ENCODE results near the gene TXN. TPM values are rescaled to one million over a fixed set of nuclear protein-coding genes. Genes with fewer than 3 reads are reported as not detected.

Gene TXN
- 215 and 248 TPM in 2 replicates for total RNA-seq

GRCh38 chr9:110256380-110257096, at the start of gene TXN:
Gene TXN (minus strand): TSS chr9:110256507. CDS start chr9:110256435, 72 bp downstream.

GRCh38 chr9:110208031-110208430, 48.3 kb downstream of the TXN start, which contains the start of gene C9orf152:
Gene C9orf152 (minus strand): TSS chr9:110208159. CDS start chr9:110207579, 580 bp downstream.

Other genes starting within 250 kb of the TXN start
- gene C9orf152, start 48.3 kb downstream of the TXN start, total RNA-seq: not detected in 2 replicates
- not detected in 2 replicates for gene TXNDC8, start 81.4 kb upstream of the TXN start, total RNA-seq

Data from placental pericyte (primary cell).